Endothelial cell of umbilical vein (primary cell): Measurements from ENCODE around the gene CEP192. TPM values are rescaled to one million over a fixed set of nuclear protein-coding genes. Genes with fewer than 3 reads are reported as not detected.

Experiments used
- BruUV-seq: library from RNA; stranded (reverse); fragments of 400-500 nt; replicated peaks from 2 replicates; lab custom pipeline; 2021; lab: Mats Ljungman, UMichigan
- CTCF ChIA-PET: fragments of 300-600, 350-600 bp; sonication (Branson Sonifier 250); formaldehyde crosslinking; loops from one replicate; lab custom pipeline; 2021; ENCODE audit warnings: antibody characterized with exemption, inconsistent platforms; lab: Charles Lee
- POLR2A ChIA-PET: fragments of 300-600, 350-600 bp; sonication (Branson Sonifier 250); formaldehyde crosslinking; loops from one replicate; lab custom pipeline; 2021; ENCODE audit warnings: antibody characterized with exemption, inconsistent platforms; lab: Charles Lee
- DNase-seq: peaks from one replicate; pipeline ENCODE4 v3.0.0-alpha.2; 2011; ENCODE audit warnings: low read depth, low spot score
- FAIRE-seq: peaks from 2 replicates; lab custom pipeline; 2011; peaks lifted over from hg19 to GRCh38; lab: Jason Lieb, UNC
- H2AFZ ChIP-seq: 2 replicates; pipeline ENCODE4 v1.6.0; 2012; ENCODE audit warnings: low read depth, low read length, control low read depth, inconsistent platforms
- H3K27ac ChIP-seq: 2 replicates; pipeline ENCODE4 v1.5.1; 2011; ENCODE audit warnings: low read depth, mild to moderate bottlenecking, control low read depth, low read length, moderate library complexity; ENCODE audit not compliant: insufficient read depth
- H3K27me3 ChIP-seq, 2 experiments: 2 replicates each; pipeline versions ENCODE4 v1.6.0 to v1.6.1; 2011; ENCODE audit warnings: low read length in 2 of 2, mixed read lengths in 1 of 2; ENCODE audit not compliant: control insufficient read depth in 2 of 2, insufficient read depth in 2 of 2
- H3K36me3 ChIP-seq, 2 experiments: 2 replicates in 1 of 2; 3 replicates in 1 of 2; pipeline ENCODE4 v1.5.1; 2011; ENCODE audit warnings: low read length in 2 of 2, mild to moderate bottlenecking in 1 of 2, moderate library complexity in 1 of 2; ENCODE audit not compliant: control insufficient read depth in 2 of 2, insufficient read depth in 2 of 2; ENCODE audit errors: extremely low read depth in 1 of 2
- H3K4me1 ChIP-seq: 3 replicates; pipeline ENCODE4 v1.5.1; 2011; ENCODE audit warnings: mild to moderate bottlenecking, low read length; ENCODE audit not compliant: control insufficient read depth, insufficient read depth; ENCODE audit errors: extremely low read depth
- H3K4me2 ChIP-seq: 2 replicates; pipeline ENCODE4 v1.6.1; 2011; ENCODE audit warnings: low read length, control low read depth, mixed read lengths; ENCODE audit not compliant: insufficient read depth
- H3K4me3 ChIP-seq, 3 experiments: fragments of 200-600 bp in 1 of 3; sonication (generic), shearing (Covaris generic) in 1 of 3; replicated peaks in 1 of 3; 2 replicates each; pipeline ENCODE4 v1.5.1; 2011 to 2016; ENCODE audit warnings: control low read depth in 3 of 3, low read length in 3 of 3, mild to moderate bottlenecking in 2 of 3, inconsistent platforms in 1 of 3, low read depth in 1 of 3, moderate library complexity in 1 of 3; ENCODE audit not compliant: insufficient read depth in 1 of 3
- H3K79me2 ChIP-seq: 2 replicates; pipeline ENCODE4 v1.6.0; 2012; ENCODE audit warnings: low read length, inconsistent platforms; ENCODE audit not compliant: control insufficient read depth, insufficient read depth
- H3K9ac ChIP-seq: replicated peaks from 2 replicates; pipeline ENCODE3; 2011; ENCODE audit warnings: low read length, control low read depth; ENCODE audit not compliant: insufficient read depth; ENCODE audit errors: extremely low read depth
- H3K9me1 ChIP-seq: replicated peaks from 3 replicates; pipeline ENCODE4 v1.6.0; 2011; ENCODE audit warnings: mild to moderate bottlenecking, low read length; ENCODE audit not compliant: control insufficient read depth, insufficient read depth; ENCODE audit errors: extremely low read depth
- H3K9me3 ChIP-seq: replicated peaks from 2 replicates; pipeline ENCODE4 v1.5.1; 2012; ENCODE audit warnings: low read length, inconsistent platforms; ENCODE audit not compliant: control insufficient read depth, insufficient read depth
- H4K20me1 ChIP-seq: replicated peaks from 2 replicates; pipeline ENCODE3; 2011; ENCODE audit warnings: mild to moderate bottlenecking, low read length; ENCODE audit not compliant: control insufficient read depth, insufficient read depth; ENCODE audit errors: extremely low read depth
- CTCF ChIP-seq, 2 donors: IDR thresholded peaks; 1 replicate in 1 of 2; 2 replicates in 1 of 2; pipeline ENCODE4 v1.5.1; 2011; ENCODE audit warnings: low read length in 2 of 2, mild to moderate bottlenecking in 2 of 2, moderate library complexity in 2 of 2, control low read depth in 1 of 2, inconsistent platforms in 1 of 2, low read depth in 1 of 2; ENCODE audit not compliant: insufficient read depth in 1 of 2; ENCODE audit errors: extremely low read depth in 1 of 2
- EZH2 ChIP-seq: IDR thresholded peaks from 2 replicates; pipeline ENCODE4 v1.6.1; 2012; ENCODE audit warnings: borderline replicate concordance, low read depth, mild to moderate bottlenecking, moderate library complexity, low read length, inconsistent platforms; ENCODE audit not compliant: severe bottlenecking
- FOS ChIP-seq: IDR thresholded peaks from 2 replicates; pipeline ENCODE4 v1.6.1; 2011; ENCODE audit warnings: mild to moderate bottlenecking, low read length, moderate library complexity, borderline replicate concordance; ENCODE audit not compliant: insufficient read depth
- GATA2 ChIP-seq: IDR thresholded peaks from 2 replicates; pipeline ENCODE4 v1.7.0; 2011; ENCODE audit warnings: low read depth, mild to moderate bottlenecking, moderate library complexity, mixed read lengths, low read length; ENCODE audit not compliant: insufficient read length, insufficient read depth
- JUN ChIP-seq: IDR thresholded peaks from 2 replicates; pipeline ENCODE4 v1.6.1; 2011; ENCODE audit warnings: borderline replicate concordance, low read depth; ENCODE audit not compliant: insufficient read length, insufficient read depth
- MAX ChIP-seq: IDR thresholded peaks from 2 replicates; pipeline ENCODE4 v1.6.1; 2011; ENCODE audit not compliant: insufficient read depth, insufficient read length
- MYC ChIP-seq: IDR thresholded peaks from one replicate; pipeline ENCODE4 v1.6.1; 2011; ENCODE audit warnings: mild to moderate bottlenecking, low read depth, low read length
- POLR2A ChIP-seq: IDR thresholded peaks from 2 replicates; pipeline ENCODE4 v1.6.1; 2012; ENCODE audit warnings: low read depth, mild to moderate bottlenecking, control low read depth, low read length
- POLR2AphosphoS5 ChIP-seq: IDR thresholded peaks from 2 replicates; pipeline ENCODE4 v1.6.1; 2012; ENCODE audit warnings: low read depth, mild to moderate bottlenecking, control low read depth, low read length, moderate library complexity; ENCODE audit not compliant: insufficient read depth
- dilution Hi-C: fragments of 300-500 bp; cut with MboI; formaldehyde crosslinking; loops from one replicate; pipeline ENCODE4 v1.15.0; 2019; ENCODE audit warnings: low sequenced_read_pairs; ENCODE audit not compliant: extremely low pct_ligation_motif_present
- intact Hi-C: fragments of 100-400 bp; cut with micrococcal nuclease; formaldehyde crosslinking; loops from one replicate; pipeline ENCODE4 v1.10.0; 2022
- polyA plus RNA-seq, 4 experiments: library from polyadenylated mRNA; depleted of rRNA in 3 of 4; stranded (reverse) in 3 of 4; unstranded in 1 of 4; fragments of >200 nt; gene quantifications; 2 replicates each; pipeline versions ENCODE4 v1.2.1 to v1.2.3, GENCODE V29; 2011 to 2012; ENCODE audit warnings: missing spikeins in 1 of 4
- total RNA-seq: library from RNA; stranded (reverse); gene quantifications from 2 replicates; pipeline ENCODE4 v1.2.3, GENCODE V29; 2021

CEP192 gene
- total and polyA plus RNA-seq, 2 donors (not counting 3 experiments of a cell fraction or from before 2014, with no cell fraction given), result 14.5 to 22.9 TPM

- FAIRE-seq (no peak), DNase-seq (no peak)
- intact Hi-C loops (no loop called here), dilution Hi-C loops (no loop called here)
- ChIA-PET CTCF (interaction anchor here (1.0 to 2.2 kb wide), 2 partner anchors 9 to 152 kb away, joined by 3 to 6 read pairs; no protein-coding TSS in a partner anchor), POLR2A (no interaction called here)
- H3K4me2 ChIP-seq, result no peak overlapping the region
- no peak overlapping the region for H3K9ac ChIP-seq
- H3K36me3 ChIP-seq, result peaks cover 0 to 8% of the 10 kb centered on the region in 2 experiments
- H4K20me1 ChIP-seq, result no peaks in the 10 kb centered on the region
- TF ChIP-seq EZH2 (no peak), FOS (no peak), GATA2 (no peak), JUN (no peak), CTCF (IDR thresholded peaks at IDR 0.05; ENCODE audit: extremely low read depth in 1 of 2, insufficient read depth in 1 of 2, low read depth in 1 of 2, low read length in 2 of 2) (no peak)
- peaks cover 31% of the 10 kb centered on the region for H3K79me2 ChIP-seq
- no peaks in the 10 kb centered on the region for H3K27me3 ChIP-seq
- no peaks in the 10 kb centered on the region for H3K9me3 ChIP-seq
- no peak overlapping the region for H2AFZ ChIP-seq
- H3K4me1 ChIP-seq, result no peaks in the 10 kb centered on the region
- BruUV-seq, result no TSS peak
- no peak overlapping the region for H3K4me3 ChIP-seq
- H3K27ac ChIP-seq, result no peak overlapping the region
- no peaks in the 10 kb centered on the region for H3K9me1 ChIP-seq
Measured at GRCh38 chr18:13007248-13007560, 16.0 kb downstream of the CEP192 start.

GRCh38 chr18:13011719-13012118 is 20.6 kb downstream of the CEP192 start:
- no TSS peak for BruUV-seq
- peaks cover 9 to 20% of the 10 kb centered on the region in 2 experiments for H3K36me3 ChIP-seq
- H3K9me3 ChIP-seq, result no peaks in the 10 kb centered on the region
- no peak overlapping the region for H3K27ac ChIP-seq
- CTCF ChIA-PET, result no interaction called here
- H3K4me3 ChIP-seq, result no peak overlapping the region
- no peak for FAIRE-seq
- H4K20me1 ChIP-seq, result no peaks in the 10 kb centered on the region
- no peak overlapping the region for H3K9ac ChIP-seq
- DNase-seq, result no peak
- POLR2A ChIA-PET, result no interaction called here
- no peaks in the 10 kb centered on the region for H3K27me3 ChIP-seq
- no peaks in the 10 kb centered on the region for H3K9me1 ChIP-seq
- peaks cover 13% of the 10 kb centered on the region for H3K79me2 ChIP-seq
- no peak overlapping the region for H3K4me2 ChIP-seq
- TF ChIP-seq EZH2 (no peak), JUN (no peak), MAX (no peak), GATA2 (no peak), CTCF (IDR thresholded peaks at IDR 0.05; ENCODE audit: extremely low read depth in 1 of 2, insufficient read depth in 1 of 2, low read depth in 1 of 2, low read length in 2 of 2) (no peak), POLR2AphosphoS5 (no peak), POLR2A (no peak), MYC (no peak), FOS (no peak)
- intact Hi-C loops (no loop called here), dilution Hi-C loops (no loop called here)
- H3K4me1 ChIP-seq, result no peaks in the 10 kb centered on the region
- H2AFZ ChIP-seq, result no peak overlapping the region
